Activated CD4-positive, alpha-beta memory T cell treated with anti-CD3 and anti-CD28 coated beads for 36 hours (primary cell): ENCODE data around the gene RBM33. TPM values are rescaled to one million over a fixed set of nuclear protein-coding genes. Genes with fewer than 3 reads are reported as not detected.

Experiments
- CTCF ChIA-PET: fragments of 350-600 bp; sonication (Branson Sonifier 250); formaldehyde crosslinking; loops from one replicate; lab custom pipeline; 2021; ENCODE audit warnings: antibody characterized with exemption, inconsistent platforms; lab: Charles Lee
- POLR2A ChIA-PET: fragments of 350-600 bp; sonication (Branson Sonifier 250); formaldehyde crosslinking; loops from one replicate; lab custom pipeline; 2021; ENCODE audit warnings: antibody characterized with exemption; lab: Charles Lee
- DNase-seq: peaks from one replicate; pipeline ENCODE4 v3.0.0-alpha.2; 2020
- H3K27ac Mint-ChIP-seq: one replicate; pipeline ENCODE4 v1.8.0; 2021; ENCODE audit warnings: mixed read lengths
- H3K27me3 Mint-ChIP-seq: one replicate; pipeline ENCODE4 v1.8.0; 2021; ENCODE audit warnings: mixed read lengths
- H3K36me3 Mint-ChIP-seq: one replicate; pipeline ENCODE4 v1.8.0; 2021; ENCODE audit warnings: mixed read lengths
- H3K4me1 Mint-ChIP-seq: one replicate; pipeline ENCODE4 v1.8.0; 2021; ENCODE audit warnings: low read depth, mixed read lengths
- H3K4me3 Mint-ChIP-seq: one replicate; pipeline ENCODE4 v1.8.0; 2021; ENCODE audit warnings: mild to moderate bottlenecking, mixed read lengths
- H3K9me3 Mint-ChIP-seq: one replicate; pipeline ENCODE4 v1.8.0; 2021; ENCODE audit warnings: mixed read lengths
- intact Hi-C: fragments of 100-400 bp; cut with micrococcal nuclease; formaldehyde crosslinking; loops from one replicate; pipeline ENCODE4 v1.15.1; 2023
- total RNA-seq, 2 experiments: library from RNA; stranded (reverse); gene quantifications; one replicate each; pipeline ENCODE4 v1.2.3, GENCODE V29; 2021

RBM33 gene
- total RNA-seq, 2 experiments from 2014 or later = 57.7 to 65.3 TPM

- intact Hi-C loops = loop anchor here (10.0 kb wide), 1 partner anchor 257 kb away; no protein-coding TSS in a partner anchor
- ChIA-PET POLR2A (no interaction called here), CTCF (interaction anchor here (1.2 to 2.4 kb wide), 2 partner anchors 83 to 133 kb away, joined by 4 to 14 read pairs; no protein-coding TSS in a partner anchor)
- no peak overlapping the region for H3K4me3 Mint-ChIP-seq
- H3K27me3 Mint-ChIP-seq = no peaks in the 10 kb centered on the region
- H3K36me3 Mint-ChIP-seq = peaks cover 22% of the 10 kb centered on the region
- H3K9me3 Mint-ChIP-seq = no peaks in the 10 kb centered on the region
- H3K27ac Mint-ChIP-seq = no peak overlapping the region
- DNase-seq = no peak
- peaks cover 39% of the 10 kb centered on the region for H3K4me1 Mint-ChIP-seq
These were observed 87.4 kb downstream of the RBM33 start for GRCh38 chr7:155731871-155732270.

DNA sequence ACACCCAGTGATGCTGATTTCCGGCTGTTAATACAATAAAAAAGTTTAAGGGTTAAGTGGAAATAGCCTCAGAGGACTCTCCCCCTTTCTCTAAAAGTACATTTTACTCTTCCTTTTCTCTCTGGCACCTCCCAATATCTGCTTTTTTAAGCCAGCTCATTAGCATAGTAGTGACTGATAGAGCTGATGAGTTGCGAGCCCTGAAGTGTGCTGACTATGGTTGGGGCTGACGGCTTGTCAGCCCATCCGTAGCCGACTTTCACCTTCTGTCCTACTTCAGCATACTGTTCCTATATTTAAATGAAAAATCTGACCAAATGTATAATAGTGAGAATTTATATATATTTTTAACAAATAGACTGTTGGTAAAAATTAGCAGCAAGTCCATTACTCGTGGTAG, 87.8 kb downstream of the RBM33 start:
- H3K36me3 Mint-ChIP-seq = peaks cover 22% of the 10 kb centered on the region
- ChIA-PET CTCF (interaction anchor here (1.1 to 1.6 kb wide), 3 partner anchors 29 to 83 kb away, joined by 3 to 4 read pairs (median 3); no protein-coding TSS in a partner anchor), POLR2A (no interaction called here)
- DNase-seq = no peak
- peaks cover 42% of the 10 kb centered on the region for H3K4me1 Mint-ChIP-seq
- no peak overlapping the region for H3K4me3 Mint-ChIP-seq
- intact Hi-C loops = loop anchor here (10.0 kb wide), 1 partner anchor 257 kb away; no protein-coding TSS in a partner anchor
- no peak overlapping the region for H3K27ac Mint-ChIP-seq
- H3K27me3 Mint-ChIP-seq = no peaks in the 10 kb centered on the region
- no peaks in the 10 kb centered on the region for H3K9me3 Mint-ChIP-seq

- Mint-ChIP-seq H3K9me3 (no peaks in the 10 kb centered on the region), H3K36me3 (peaks cover 18% of the 10 kb centered on the region), H3K4me3 (no peak overlapping the region), H3K27ac (peak overlapping the region; percentile 48), H3K27me3 (no peaks in the 10 kb centered on the region), H3K4me1 (peaks cover 46% of the 10 kb centered on the region)
- POLR2A ChIA-PET = interaction anchor here (0.9 to 1.3 kb wide), 3 partner anchors 12 to 135 kb away, joined by 4 to 5 read pairs (median 4); no protein-coding TSS in a partner anchor
- DNase-seq = peak; percentile 52
- intact Hi-C loops = loop anchor here (1.0 to 10.0 kb wide), 4 partner anchors 12 to 259 kb away; no protein-coding TSS in a partner anchor
- CTCF ChIA-PET = interaction anchor here (1.1 to 6.1 kb wide), 7 partner anchors 12 to 353 kb away, joined by 3 to 58 read pairs (median 5); partner anchors contain the start of gene RBM33
These were observed 89.4 kb downstream of the RBM33 start for GRCh38 chr7:155733582-155734444.

DNA sequence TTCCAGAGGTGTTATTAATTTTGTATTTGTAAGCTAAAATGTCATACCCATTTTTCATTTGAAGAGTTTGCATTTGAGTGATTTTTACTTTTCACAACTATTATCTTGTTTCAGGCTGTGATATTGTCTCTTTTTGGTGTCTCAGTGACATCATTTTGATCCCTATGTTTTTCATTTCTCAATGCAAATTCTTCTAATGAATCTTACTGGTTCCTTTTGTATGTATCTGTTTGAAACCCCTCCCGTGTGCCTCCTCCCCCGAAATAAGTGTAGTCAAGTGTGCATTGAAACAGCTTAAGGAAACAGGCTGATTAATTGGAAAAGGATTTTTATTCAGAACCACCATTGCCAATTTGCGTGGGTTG, 90.0 kb downstream of the RBM33 start:
- intact Hi-C loops = loop anchor here (1.0 to 10.0 kb wide), 4 partner anchors 12 to 260 kb away; no protein-coding TSS in a partner anchor
- Mint-ChIP-seq H3K9me3 (no peaks in the 10 kb centered on the region), H3K27ac (peak overlapping the region; percentile 48), H3K4me3 (no peak overlapping the region), H3K4me1 (peaks cover 53% of the 10 kb centered on the region), H3K36me3 (peaks cover 22% of the 10 kb centered on the region), H3K27me3 (no peaks in the 10 kb centered on the region)
- CTCF ChIA-PET = interaction anchor here (1.1 to 6.1 kb wide), 5 partner anchors 12 to 136 kb away, joined by 4 to 58 read pairs (median 7); partner anchors contain the start of gene RBM33
- peak; percentile 41 for DNase-seq
- POLR2A ChIA-PET = interaction anchor here (0.9 to 1.3 kb wide), 3 partner anchors 12 to 136 kb away, joined by 4 to 5 read pairs (median 4); no protein-coding TSS in a partner anchor

- peaks cover 56% of the 10 kb centered on the region for H3K4me1 Mint-ChIP-seq
- peaks cover 25% of the 10 kb centered on the region for H3K36me3 Mint-ChIP-seq
- no peak overlapping the region for H3K4me3 Mint-ChIP-seq
- no peak for DNase-seq
- ChIA-PET POLR2A (no interaction called here), CTCF (interaction anchor here (3.3 to 6.1 kb wide), 2 partner anchors 31 to 138 kb away, joined by 15 to 58 read pairs; no protein-coding TSS in a partner anchor)
- H3K27me3 Mint-ChIP-seq = no peaks in the 10 kb centered on the region
- H3K9me3 Mint-ChIP-seq = no peaks in the 10 kb centered on the region
- intact Hi-C loops = loop anchor here (10.0 kb wide), 1 partner anchor 261 kb away; no protein-coding TSS in a partner anchor
- no peak overlapping the region for H3K27ac Mint-ChIP-seq
These were observed 91.1 kb downstream of the RBM33 start for GRCh38 chr7:155735442-155736115.

GRCh38 chr7:155737590-155737989, 93.1 kb downstream of the RBM33 start:
- no peaks in the 10 kb centered on the region for H3K27me3 Mint-ChIP-seq
- peaks cover 63% of the 10 kb centered on the region for H3K4me1 Mint-ChIP-seq
- intact Hi-C loops = loop anchor here (10.0 kb wide), 1 partner anchor 263 kb away; no protein-coding TSS in a partner anchor
- ChIA-PET POLR2A (no interaction called here), CTCF (interaction anchor here (1.0 to 6.1 kb wide), 3 partner anchors 8 to 140 kb away, joined by 3 to 58 read pairs (median 15); no protein-coding TSS in a partner anchor)
- H3K27ac Mint-ChIP-seq = no peak overlapping the region
- no peaks in the 10 kb centered on the region for H3K9me3 Mint-ChIP-seq
- no peak for DNase-seq
- H3K4me3 Mint-ChIP-seq = no peak overlapping the region
- H3K36me3 Mint-ChIP-seq = peaks cover 36% of the 10 kb centered on the region

DNA sequence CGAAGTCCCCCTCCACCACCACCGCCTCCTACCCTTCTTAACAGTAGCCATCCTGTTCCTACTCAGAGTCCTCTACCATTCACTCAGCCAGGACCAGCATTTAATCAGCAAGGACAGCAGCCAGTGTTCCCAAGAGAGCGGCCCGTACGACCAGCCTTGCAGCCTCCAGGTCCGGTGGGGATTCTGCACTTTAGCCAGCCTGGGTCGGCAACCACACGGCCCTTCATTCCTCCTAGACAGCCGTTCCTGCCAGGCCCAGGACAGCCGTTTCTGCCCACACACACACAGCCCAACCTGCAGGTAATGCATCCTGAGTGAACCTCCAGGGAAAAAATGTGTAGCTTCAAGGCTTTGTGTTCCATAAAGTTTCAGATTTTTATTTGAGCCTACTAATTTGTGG, 93.6 kb downstream of the RBM33 start:
- ChIA-PET CTCF (interaction anchor here (1.0 to 6.1 kb wide), 2 partner anchors 8 to 140 kb away, joined by 3 to 58 read pairs; no protein-coding TSS in a partner anchor), POLR2A (no interaction called here)
- Mint-ChIP-seq H3K36me3 (peaks cover 39% of the 10 kb centered on the region), H3K4me1 (peaks cover 59% of the 10 kb centered on the region), H3K27me3 (no peaks in the 10 kb centered on the region), H3K9me3 (no peaks in the 10 kb centered on the region), H3K4me3 (no peak overlapping the region), H3K27ac (no peak overlapping the region)
- intact Hi-C loops = loop anchor here (1.0 to 10.0 kb wide), 3 partner anchors 93 to 263 kb away; partner anchors contain the start of gene RBM33
- no peak for DNase-seq

DNA sequence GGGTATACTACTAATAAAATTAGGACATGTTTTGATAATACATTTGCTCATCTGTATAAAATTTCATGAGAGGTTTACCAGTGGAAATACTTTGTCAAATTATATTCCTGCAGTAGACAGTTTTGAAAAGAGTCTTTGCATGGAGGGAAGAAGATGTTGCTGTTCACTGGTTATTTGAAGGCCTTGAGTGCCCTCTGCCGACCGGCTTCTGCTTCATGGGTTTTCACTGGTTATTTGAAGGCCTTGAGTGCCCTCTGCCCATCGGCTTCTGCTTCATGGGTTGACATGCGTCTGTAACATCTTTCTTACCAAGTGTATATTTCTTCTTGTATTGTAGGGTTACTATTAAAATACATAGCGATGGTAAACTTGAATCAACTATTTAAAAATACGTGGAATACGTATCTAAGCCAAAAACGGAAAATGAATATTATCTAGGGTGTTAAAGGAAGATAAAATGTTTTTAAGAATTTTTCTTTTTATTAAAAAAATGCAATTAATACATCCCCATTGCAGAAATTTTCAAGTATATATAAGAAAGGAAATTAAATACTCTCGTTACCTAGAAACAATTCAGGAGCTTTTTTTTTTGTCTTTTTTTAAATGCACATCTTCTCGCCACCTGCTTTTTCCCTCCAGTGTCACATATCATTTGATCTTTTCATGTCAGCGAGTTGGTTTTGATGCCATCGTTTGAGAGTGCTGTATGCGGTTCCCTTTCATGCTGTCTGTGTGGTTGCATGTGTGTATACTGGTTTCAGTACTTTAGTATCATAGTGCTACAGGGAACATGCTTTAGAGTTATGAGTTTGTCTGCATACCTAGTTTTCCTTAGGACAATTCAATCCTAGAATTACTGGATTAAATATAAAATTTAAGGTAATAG, 94.4 kb downstream of the RBM33 start:
- H3K4me3 Mint-ChIP-seq = no peak overlapping the region
- peaks cover 39% of the 10 kb centered on the region for H3K36me3 Mint-ChIP-seq
- intact Hi-C loops = loop anchor here (1.0 to 10.0 kb wide), 3 partner anchors 94 to 264 kb away; partner anchors contain the start of gene RBM33
- peak overlapping the region; percentile 39 for H3K27ac Mint-ChIP-seq
- no peaks in the 10 kb centered on the region for H3K27me3 Mint-ChIP-seq
- H3K9me3 Mint-ChIP-seq = no peaks in the 10 kb centered on the region
- ChIA-PET CTCF (interaction anchor here (0.6 to 6.1 kb wide), 8 partner anchors 8 to 811 kb away, joined by 3 to 58 read pairs (median 3); no protein-coding TSS in a partner anchor), POLR2A (no interaction called here)
- peaks cover 51% of the 10 kb centered on the region for H3K4me1 Mint-ChIP-seq
- DNase-seq = peak; percentile 83

- Mint-ChIP-seq H3K27me3 (no peaks in the 10 kb centered on the region), H3K36me3 (peaks cover 42% of the 10 kb centered on the region), H3K9me3 (no peaks in the 10 kb centered on the region), H3K4me3 (no peak overlapping the region), H3K4me1 (peaks cover 44% of the 10 kb centered on the region), H3K27ac (peak overlapping the region; percentile 13)
- intact Hi-C loops = loop anchor here (2.0 to 10.0 kb wide), 2 partner anchors 95 to 265 kb away; partner anchors contain the start of gene RBM33
- DNase-seq = no peak
- ChIA-PET POLR2A (no interaction called here), CTCF (interaction anchor here (0.6 to 6.1 kb wide), 5 partner anchors 8 to 812 kb away, joined by 3 to 58 read pairs (median 4); no protein-coding TSS in a partner anchor)
These were observed 95.2 kb downstream of the RBM33 start for GRCh38 chr7:155739538-155740143.

GRCh38 chr7:155741082-155741481, 96.6 kb downstream of the RBM33 start:
- ChIA-PET CTCF (interaction anchor here (1.3 to 1.8 kb wide), 2 partner anchors 142 to 144 kb away, joined by 4 to 8 read pairs; no protein-coding TSS in a partner anchor), POLR2A (interaction anchor here (0.8 kb wide), 1 partner anchor 24 kb away, joined by 3 read pairs; no protein-coding TSS in a partner anchor)
- intact Hi-C loops = no loop called here
- Mint-ChIP-seq H3K36me3 (peaks cover 54% of the 10 kb centered on the region), H3K4me3 (no peak overlapping the region), H3K27ac (peak overlapping the region; percentile 29), H3K4me1 (peaks cover 47% of the 10 kb centered on the region), H3K27me3 (no peaks in the 10 kb centered on the region), H3K9me3 (no peaks in the 10 kb centered on the region)
- no peak for DNase-seq
